Stimulated activated CD4-positive, alpha-beta T cell treated with anti-CD3 and anti-CD28 coated beads, Interleukin-1b, Interleukin-23, amount 100 ng/mL, for 4 hours (primary cell): Measurements from ENCODE around the gene SDK1.

Experiments
- DNase-seq, 2 donors: peaks; one replicate each; pipeline ENCODE4 v3.0.0-alpha.2; 2020; ENCODE audit warnings: low read depth in 2 of 2

SDK1 gene

DNA sequence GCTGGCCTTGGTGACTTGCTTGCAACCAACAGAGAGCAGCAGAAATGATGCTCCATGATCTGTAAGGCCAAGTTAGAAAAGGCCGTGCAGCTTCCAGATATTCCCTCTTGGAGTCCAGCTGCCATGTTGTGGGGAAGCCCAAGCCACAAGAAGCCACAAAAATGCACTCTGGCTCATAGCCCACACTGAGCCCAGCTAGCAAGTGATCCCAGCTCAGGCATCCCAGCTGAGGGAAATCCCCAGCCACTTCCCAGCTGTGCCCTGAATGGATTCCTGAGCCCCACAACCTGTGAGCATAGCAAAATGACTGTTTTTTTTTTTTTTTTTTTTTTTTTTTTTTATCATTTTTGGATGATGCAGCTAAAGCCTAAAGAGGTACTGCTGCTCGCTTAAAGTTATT lies 11.1 kb upstream of the SDK1 start:
- no peak for DNase-seq

- DNase-seq, result no peak
Observed at GRCh38 chr7:3292694-3293093, 8.4 kb upstream of the SDK1 start.

DNA sequence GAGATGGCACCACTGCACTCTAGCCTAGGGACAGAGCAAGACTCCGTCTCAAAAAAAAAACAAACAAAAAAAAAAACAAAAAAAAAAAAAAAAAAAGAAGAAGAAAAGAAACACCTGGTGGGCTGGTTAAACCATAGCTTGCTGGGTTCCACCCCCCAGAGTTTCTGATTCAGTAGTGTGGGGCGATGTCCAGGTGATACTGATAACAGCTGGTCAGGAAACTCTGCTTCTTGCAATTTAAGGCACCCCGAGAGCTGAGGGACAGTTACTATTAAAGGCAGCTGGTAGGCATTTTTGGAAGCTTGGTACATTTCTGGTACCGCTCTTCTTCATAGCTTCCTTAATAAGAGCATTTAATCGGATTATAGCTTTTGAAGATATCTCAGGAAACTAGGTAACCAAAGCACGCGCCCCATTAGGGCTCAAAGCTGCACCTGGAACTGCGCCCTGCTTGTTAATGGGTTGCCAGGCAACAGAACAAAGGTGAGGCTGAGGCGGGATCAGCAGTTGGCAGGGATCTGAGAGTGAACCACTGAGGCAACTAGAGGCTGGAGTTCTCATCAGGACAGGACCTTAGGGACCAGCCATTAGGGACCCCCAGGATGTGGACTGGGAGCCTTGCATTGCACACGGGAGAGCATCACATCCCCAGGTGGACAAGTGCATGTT lies 6.5 kb upstream of the SDK1 start:
- no peak for DNase-seq

DNA sequence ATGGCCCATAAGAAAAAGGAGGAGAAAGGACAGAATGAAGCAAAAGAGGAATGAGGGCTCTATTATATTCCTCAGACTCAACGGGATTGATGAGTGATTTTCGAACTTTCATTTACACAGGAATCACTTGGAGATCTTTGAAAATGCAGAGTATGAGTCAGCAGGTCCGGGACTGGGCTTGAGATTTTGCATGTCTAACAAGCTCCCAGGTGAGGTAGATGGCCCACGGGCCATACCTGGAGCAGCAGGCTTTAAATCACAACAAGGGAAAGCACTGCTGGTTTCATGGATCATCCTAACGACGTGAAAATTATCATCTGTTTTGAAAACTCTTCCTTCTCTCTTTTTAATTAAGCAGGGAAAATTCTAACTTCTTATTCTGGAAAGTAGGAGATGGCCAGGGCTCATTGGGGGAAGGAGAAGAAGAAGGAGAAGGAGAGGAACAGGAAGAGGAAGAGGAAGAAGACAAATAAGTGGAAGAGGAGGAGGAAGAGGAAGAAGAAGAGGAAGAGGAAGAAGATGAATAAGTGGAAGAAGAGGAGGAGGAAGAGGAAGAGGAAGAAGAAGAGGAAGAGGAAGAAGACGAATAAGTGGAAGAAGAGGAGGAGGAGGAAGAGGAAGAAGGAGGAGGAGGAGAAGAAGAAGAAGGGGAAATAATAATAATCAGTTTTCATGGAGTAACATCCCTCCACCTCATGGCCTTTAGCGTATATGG lies 3.8 kb upstream of the SDK1 start:
- DNase-seq, result no peak

DNA sequence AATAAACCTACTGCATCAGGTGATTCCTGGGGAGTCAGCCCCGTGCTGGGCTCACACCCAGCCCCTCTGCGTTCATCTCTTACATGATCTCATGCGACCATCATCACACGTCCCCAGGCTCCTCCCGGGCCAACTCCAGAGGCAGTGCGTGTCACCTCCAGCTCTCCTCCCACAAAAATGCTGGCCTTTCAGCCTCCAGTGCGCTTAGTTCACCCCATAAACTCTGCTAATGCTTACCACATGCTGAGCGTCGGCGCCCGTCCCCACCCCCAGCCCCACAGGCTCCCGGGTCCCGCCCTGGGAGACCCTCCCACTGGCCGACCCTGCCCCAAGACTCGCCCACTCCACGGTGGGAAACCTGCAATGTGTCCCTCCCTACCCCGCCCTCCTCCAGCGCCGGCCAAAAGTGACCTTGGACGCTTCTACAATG lies 816 bp upstream of the SDK1 start:
- DNase-seq, result no peak

GRCh38 chr7:3301449-3301731 lies 338 bp downstream of the SDK1 start:
- DNase-seq, result no peak

GRCh38 chr7:3301831-3302618 lies 973 bp downstream of the SDK1 start:
- peak in 1 of 2 donors; percentile 1 for DNase-seq

DNA sequence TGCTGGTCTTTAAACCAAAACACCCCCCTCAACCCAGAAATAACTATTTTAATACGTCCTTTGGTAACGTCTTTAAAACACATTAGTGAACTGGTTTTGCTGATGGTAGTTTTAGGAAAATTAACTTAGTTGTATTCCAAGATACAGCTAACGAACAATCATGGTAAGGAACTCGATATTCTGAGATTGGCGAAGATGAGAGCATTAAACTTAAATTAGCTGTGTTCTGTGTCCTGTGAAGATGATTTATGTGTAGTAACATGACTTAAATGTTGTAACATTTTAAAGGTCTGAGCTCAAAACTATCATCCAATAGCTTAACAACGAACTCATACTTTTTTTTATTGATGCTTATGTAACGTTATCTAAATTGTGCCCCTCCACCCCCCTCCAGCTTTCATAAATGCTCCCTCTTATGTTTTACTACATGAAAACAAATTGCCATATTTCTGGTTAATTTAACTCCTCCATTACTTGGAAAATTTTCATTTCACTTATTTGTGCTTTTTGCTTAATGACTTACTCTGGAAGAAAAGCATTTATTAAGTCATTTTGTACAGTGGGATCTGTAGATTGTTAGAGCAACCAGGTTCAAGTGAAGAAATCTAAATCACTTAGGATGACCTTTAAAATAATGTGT lies 1.7 kb downstream of the SDK1 start:
- DNase-seq, result no peak

GRCh38 chr7:3304131-3304530 lies 3.1 kb downstream of the SDK1 start:
- no peak for DNase-seq

- DNase-seq, result no peak
Observed at GRCh38 chr7:3307435-3307834, 6.4 kb downstream of the SDK1 start.

GRCh38 chr7:3309140-3309539 lies 8.1 kb downstream of the SDK1 start:
- no peak for DNase-seq

DNA sequence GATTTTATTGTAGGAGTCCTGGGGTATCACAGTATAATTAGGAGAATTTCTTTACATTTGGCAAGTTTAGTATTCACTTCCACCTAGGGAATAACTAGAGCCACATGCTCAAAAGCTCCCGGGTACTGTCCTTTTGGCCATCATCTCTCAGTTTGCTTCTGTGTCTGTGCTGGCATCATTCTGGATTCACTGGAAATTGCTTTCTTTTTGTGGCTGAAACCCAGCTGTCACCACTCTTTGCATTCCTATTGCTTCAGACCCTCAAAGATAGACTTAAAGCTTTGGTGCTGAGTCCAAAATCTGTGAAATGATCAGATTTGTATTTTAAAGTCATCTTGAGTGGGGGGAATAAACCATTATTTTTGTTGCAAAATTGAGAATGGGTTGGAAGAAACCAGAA lies 8.9 kb downstream of the SDK1 start:
- DNase-seq, result no peak

GRCh38 chr7:3310884-3311283 lies 9.8 kb downstream of the SDK1 start:
- no peak for DNase-seq

DNA sequence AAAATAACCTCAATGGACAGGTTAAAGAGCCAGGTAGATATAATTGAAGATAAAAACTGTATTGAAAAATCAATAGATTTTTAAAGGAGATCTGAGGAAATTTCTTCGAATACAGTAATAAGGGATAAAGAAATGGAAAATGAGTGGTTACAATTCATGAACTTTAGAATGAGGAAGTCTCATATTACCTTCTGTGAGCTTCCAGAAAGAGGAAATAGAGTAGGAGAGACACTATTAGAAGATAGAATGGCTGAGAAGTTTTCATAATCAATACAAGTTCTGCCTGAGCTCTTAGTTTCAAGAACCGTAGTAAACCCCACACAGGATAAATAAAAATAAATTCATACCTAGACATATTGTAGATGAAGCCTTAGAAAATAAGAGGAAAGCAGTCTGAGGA lies 11.5 kb downstream of the SDK1 start:
- no peak for DNase-seq

DNA sequence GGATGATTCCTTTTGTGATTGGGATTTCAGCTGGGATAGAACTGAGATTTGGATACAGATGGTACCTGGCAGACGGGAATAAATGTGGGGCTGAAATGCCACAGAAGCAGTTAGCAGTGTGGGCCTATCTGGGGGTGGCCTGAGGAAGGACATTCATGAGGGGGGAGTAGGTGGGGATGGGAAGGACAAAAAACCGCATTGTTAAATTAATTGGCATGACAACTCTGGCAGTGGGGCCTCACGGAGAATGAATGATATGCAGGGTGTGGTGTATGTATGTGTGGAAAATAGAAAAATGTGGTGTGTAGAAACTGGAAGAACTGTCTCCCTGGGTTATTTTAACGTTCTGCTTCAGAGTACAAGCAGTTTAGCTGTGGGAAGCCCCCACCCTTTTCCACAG lies 17.8 kb downstream of the SDK1 start:
- DNase-seq, result no peak

GRCh38 chr7:3321206-3321605 lies 20.2 kb downstream of the SDK1 start:
- DNase-seq, result no peak

- DNase-seq, result no peak
Observed at GRCh38 chr7:3321745-3322144, 20.7 kb downstream of the SDK1 start.

DNA sequence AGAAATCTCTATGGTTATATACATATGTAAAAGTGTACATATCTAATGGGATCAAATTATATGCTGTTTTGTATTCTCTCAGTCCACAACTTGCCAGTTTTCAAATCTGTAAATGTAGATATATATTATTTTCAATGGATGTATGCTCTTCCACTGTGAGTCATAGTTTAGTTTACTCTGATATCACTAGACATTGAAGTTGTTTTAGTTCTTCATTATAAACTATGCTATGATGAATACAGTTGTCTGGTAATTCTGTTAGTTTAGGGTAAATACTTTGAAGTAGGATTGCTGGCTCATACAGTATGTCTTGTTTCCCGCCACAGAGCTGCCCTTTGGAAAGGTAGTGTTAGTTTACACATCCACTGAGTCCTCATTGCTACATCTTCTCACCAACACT lies 25.2 kb downstream of the SDK1 start:
- DNase-seq, result no peak

DNA sequence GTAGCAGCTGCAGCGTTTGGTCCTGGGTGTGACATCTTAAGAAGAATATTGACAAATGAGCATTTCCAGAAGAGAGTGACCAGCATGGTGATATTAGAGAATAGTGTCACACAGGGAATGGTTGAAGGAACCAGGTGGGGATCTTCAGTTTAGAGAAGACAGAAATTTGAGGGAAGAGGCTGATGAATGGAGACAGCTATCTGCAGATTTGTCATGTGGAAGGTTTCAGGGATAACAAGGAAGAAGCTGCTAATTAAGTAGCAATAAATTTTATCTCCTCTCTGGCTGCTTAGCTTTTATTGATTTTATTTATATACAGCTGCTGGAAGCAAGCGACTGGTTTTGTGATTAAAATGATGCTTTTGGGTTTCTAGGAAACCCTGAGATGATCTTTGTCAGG lies 26.0 kb downstream of the SDK1 start:
- no peak for DNase-seq

- DNase-seq, result no peak
Observed at GRCh38 chr7:3327655-3328054, 26.6 kb downstream of the SDK1 start.

DNA sequence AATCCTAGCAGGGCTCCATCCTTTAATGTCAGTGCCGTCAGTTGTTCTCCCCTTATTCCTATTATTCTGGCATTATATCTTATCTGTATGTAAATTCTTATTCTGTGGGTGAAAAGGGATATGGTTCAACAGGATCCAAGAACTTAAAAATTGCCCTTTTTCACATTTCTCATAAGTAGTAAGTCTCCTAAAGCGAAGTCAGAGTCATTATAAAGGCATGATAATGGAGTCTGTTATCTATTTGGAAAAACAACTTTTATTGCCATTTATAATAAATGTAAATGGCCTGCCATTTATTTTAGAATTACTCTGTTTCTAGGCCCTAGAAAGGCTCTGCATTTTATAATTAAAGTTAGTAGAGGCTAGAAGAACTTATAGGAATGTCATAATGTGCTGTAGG lies 31.3 kb downstream of the SDK1 start:
- DNase-seq, result no peak

- no peak for DNase-seq
Observed at GRCh38 chr7:3333861-3334260, 32.8 kb downstream of the SDK1 start.
